Activated CD4-positive, alpha-beta memory T cell treated with anti-CD3 and anti-CD28 coated beads for 36 hours (primary cell): ENCODE data around the gene FAM228A. TPM values are rescaled to one million over a fixed set of nuclear protein-coding genes. Genes with fewer than 3 reads are reported as not detected.

Experiments used
- CTCF ChIA-PET: fragments of 350-600 bp; sonication (Branson Sonifier 250); formaldehyde crosslinking; loops from one replicate; lab custom pipeline; 2021; ENCODE audit warnings: antibody characterized with exemption, inconsistent platforms; lab: Charles Lee
- POLR2A ChIA-PET: fragments of 350-600 bp; sonication (Branson Sonifier 250); formaldehyde crosslinking; loops from one replicate; lab custom pipeline; 2021; ENCODE audit warnings: antibody characterized with exemption; lab: Charles Lee
- DNase-seq: peaks from one replicate; pipeline ENCODE4 v3.0.0-alpha.2; 2020
- H3K27ac Mint-ChIP-seq: one replicate; pipeline ENCODE4 v1.8.0; 2021; ENCODE audit warnings: mixed read lengths
- H3K27me3 Mint-ChIP-seq: one replicate; pipeline ENCODE4 v1.8.0; 2021; ENCODE audit warnings: mixed read lengths
- H3K36me3 Mint-ChIP-seq: one replicate; pipeline ENCODE4 v1.8.0; 2021; ENCODE audit warnings: mixed read lengths
- H3K4me1 Mint-ChIP-seq: one replicate; pipeline ENCODE4 v1.8.0; 2021; ENCODE audit warnings: low read depth, mixed read lengths
- H3K4me3 Mint-ChIP-seq: one replicate; pipeline ENCODE4 v1.8.0; 2021; ENCODE audit warnings: mild to moderate bottlenecking, mixed read lengths
- H3K9me3 Mint-ChIP-seq: one replicate; pipeline ENCODE4 v1.8.0; 2021; ENCODE audit warnings: mixed read lengths
- intact Hi-C: fragments of 100-400 bp; cut with micrococcal nuclease; formaldehyde crosslinking; loops from one replicate; pipeline ENCODE4 v1.15.1; 2023
- total RNA-seq, 2 experiments: library from RNA; stranded (reverse); gene quantifications; one replicate each; pipeline ENCODE4 v1.2.3, GENCODE V29; 2021

Gene FAM228A
- total RNA-seq, 2 experiments from 2014 or later: 0.12 to 0.17 TPM

DNA sequence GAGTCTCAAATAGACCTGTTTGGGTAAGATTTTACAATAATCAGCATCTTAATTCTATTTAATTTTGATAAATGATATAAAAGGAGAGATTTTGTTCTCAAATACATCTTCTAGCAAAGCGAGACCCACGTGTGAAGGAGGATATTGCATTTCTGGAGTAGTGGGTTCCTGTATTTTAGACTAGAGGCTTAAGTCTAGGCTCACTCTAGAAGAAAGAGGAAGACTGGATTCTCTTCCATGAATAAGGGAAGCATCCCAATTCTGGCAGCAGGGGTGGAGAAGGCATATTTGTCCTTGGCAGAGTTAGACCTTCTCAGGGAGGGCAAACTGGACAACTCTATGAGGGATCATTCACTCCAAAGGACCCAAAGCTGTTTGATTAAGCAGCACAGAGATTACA is 11.3 kb upstream of the FAM228A start:
- no peaks in the 10 kb centered on the region for H3K36me3 Mint-ChIP-seq
- no peak for DNase-seq
- no peaks in the 10 kb centered on the region for H3K4me1 Mint-ChIP-seq
- no peak overlapping the region for H3K4me3 Mint-ChIP-seq
- H3K9me3 Mint-ChIP-seq: peaks cover 3% of the 10 kb centered on the region
- intact Hi-C loops: loop anchor here (5.0 kb wide), 1 partner anchor 236 kb away; the partner anchor contains the start of gene ATAD2B
- no peak overlapping the region for H3K27ac Mint-ChIP-seq
- POLR2A ChIA-PET: no interaction called here
- H3K27me3 Mint-ChIP-seq: no peaks in the 10 kb centered on the region
- CTCF ChIA-PET: interaction anchor here (0.7 to 4.7 kb wide), 6 partner anchors 10 to 339 kb away, joined by 3 to 33 read pairs (median 4); partner anchors contain the start of gene TP53I3

DNA sequence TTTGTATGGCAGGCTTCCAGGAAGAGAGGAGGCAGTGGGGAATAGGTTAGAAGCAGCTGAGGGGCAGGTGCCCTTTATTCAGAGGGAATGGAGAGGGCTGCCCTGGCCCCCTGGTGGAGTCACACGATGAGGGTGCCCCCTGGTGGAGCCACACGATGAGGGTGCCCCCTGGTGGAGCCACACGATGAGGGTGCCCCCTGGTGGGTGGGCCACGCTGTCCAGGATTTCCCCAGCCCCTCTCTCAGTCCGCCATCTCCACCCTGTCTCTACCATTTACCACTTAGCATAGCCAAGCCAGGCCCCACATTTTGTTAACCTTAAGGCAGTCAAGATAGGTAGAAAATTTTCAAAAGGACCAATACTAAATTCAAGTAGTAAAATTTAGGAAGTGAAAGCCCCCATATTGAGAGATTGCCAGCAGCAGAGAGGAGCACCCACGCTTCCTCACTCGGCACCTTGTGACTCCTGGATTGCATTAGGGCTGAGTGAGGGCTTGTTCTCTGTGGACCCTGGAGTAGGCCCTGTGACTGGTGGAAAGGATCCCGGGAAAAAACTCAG is 10.4 kb upstream of the FAM228A start:
- H3K9me3 Mint-ChIP-seq: peaks cover 3% of the 10 kb centered on the region
- ChIA-PET POLR2A (no interaction called here), CTCF (interaction anchor here (0.7 to 4.7 kb wide), 5 partner anchors 9 to 340 kb away, joined by 3 to 33 read pairs (median 5); partner anchors contain the start of gene TP53I3)
- intact Hi-C loops: loop anchor here (1.0 to 5.0 kb wide), 2 partner anchors 237 to 340 kb away; partner anchors contain the start of gene ATAD2B
- no peak overlapping the region for H3K4me3 Mint-ChIP-seq
- H3K27me3 Mint-ChIP-seq: no peaks in the 10 kb centered on the region
- H3K4me1 Mint-ChIP-seq: no peaks in the 10 kb centered on the region
- no peaks in the 10 kb centered on the region for H3K36me3 Mint-ChIP-seq
- DNase-seq: peak; percentile 58
- H3K27ac Mint-ChIP-seq: no peak overlapping the region

DNA sequence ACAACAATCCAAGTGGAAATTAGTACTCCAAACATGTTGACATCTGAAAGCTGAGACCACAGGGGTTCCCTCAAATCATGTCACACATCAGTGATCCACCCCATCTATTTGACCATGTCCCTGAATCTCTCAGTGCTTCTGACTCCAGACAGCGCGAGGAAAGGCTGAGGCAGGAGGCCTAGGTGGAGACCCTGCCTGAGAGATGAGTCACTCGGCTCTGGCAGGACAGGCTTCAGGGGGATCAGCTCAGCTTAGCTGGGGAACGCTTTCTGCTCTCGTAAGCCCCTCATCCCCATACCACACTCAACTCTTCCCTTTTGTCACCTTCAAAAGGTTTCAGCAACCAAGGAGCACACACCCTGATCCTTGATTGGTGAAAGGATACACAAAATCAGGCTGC is 5.8 kb upstream of the FAM228A start:
- intact Hi-C loops: no loop called here
- Mint-ChIP-seq H3K9me3 (no peaks in the 10 kb centered on the region), H3K4me3 (no peak overlapping the region), H3K27ac (no peak overlapping the region), H3K4me1 (no peaks in the 10 kb centered on the region), H3K36me3 (no peaks in the 10 kb centered on the region), H3K27me3 (peaks cover 2% of the 10 kb centered on the region)
- ChIA-PET CTCF (interaction anchor here (1.0 kb wide), 1 partner anchor 345 kb away, joined by 3 read pairs; no protein-coding TSS in a partner anchor), POLR2A (interaction anchor here (0.6 kb wide), 1 partner anchor 203 kb away, joined by 5 read pairs; no protein-coding TSS in a partner anchor)
- DNase-seq: no peak

DNA sequence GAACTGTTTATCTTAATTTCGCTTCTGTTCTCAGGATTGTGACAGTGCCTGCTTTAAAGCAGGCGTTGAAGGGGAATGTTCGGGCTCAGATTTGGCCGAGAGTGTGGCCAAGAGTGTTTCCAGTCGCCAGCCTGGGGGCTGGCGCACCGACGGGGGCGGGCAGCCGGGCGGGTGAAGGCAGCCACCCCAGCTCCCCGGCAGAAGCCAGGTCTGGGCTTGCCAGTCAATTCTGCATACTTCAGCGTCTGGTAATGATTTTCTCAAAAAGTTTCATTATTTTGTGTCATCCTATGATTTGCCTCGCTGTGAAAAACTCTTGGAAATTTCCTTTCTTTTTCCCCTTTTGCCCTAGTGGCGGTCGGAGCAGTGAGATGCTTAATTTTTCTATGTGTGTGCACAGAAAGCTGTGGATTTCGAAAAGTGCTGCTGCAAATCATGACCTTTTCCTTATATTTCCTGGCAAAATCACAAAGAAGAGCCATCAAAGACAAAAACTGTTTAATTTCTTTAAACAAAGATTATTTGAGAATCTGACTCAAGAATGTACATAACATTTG is 856 bp downstream of the FAM228A start:
- Mint-ChIP-seq H3K27me3 (peaks cover 2% of the 10 kb centered on the region), H3K27ac (no peak overlapping the region), H3K9me3 (no peaks in the 10 kb centered on the region), H3K4me3 (no peak overlapping the region), H3K4me1 (no peaks in the 10 kb centered on the region), H3K36me3 (no peaks in the 10 kb centered on the region)
- DNase-seq: no peak
- intact Hi-C loops: no loop called here
- ChIA-PET POLR2A (no interaction called here), CTCF (interaction anchor here (0.7 kb wide), 1 partner anchor 548 kb away, joined by 3 read pairs; no protein-coding TSS in a partner anchor)

DNA sequence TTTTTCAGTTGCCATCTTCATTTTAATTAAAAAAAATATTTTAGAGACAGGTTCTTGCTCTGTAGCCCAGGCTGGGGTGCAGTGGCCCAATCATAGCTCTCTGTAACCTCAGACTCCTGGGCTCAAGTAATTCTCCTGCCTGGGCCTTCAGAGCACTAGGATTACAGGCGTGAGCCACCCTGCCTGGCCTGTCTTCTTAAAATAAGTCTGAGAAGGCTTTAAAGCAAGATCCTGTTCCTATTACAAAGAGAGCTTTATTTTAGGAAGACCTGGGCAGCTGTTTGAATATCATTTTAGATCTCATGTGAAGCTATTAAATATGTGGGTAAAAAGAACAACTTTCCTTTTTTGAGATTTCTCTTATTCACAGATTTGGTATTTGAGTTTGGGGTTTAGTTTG is 1.5 kb downstream of the FAM228A start:
- H3K4me1 Mint-ChIP-seq: no peaks in the 10 kb centered on the region
- no peak for DNase-seq
- ChIA-PET CTCF (interaction anchor here (0.6 to 0.8 kb wide), 3 partner anchors 92 to 976 kb away, joined by 3 read pairs; partner anchors contain the start of gene TP53I3), POLR2A (no interaction called here)
- H3K36me3 Mint-ChIP-seq: no peaks in the 10 kb centered on the region
- no peak overlapping the region for H3K27ac Mint-ChIP-seq
- intact Hi-C loops: no loop called here
- no peak overlapping the region for H3K4me3 Mint-ChIP-seq
- peaks cover 2% of the 10 kb centered on the region for H3K27me3 Mint-ChIP-seq
- no peaks in the 10 kb centered on the region for H3K9me3 Mint-ChIP-seq

DNA sequence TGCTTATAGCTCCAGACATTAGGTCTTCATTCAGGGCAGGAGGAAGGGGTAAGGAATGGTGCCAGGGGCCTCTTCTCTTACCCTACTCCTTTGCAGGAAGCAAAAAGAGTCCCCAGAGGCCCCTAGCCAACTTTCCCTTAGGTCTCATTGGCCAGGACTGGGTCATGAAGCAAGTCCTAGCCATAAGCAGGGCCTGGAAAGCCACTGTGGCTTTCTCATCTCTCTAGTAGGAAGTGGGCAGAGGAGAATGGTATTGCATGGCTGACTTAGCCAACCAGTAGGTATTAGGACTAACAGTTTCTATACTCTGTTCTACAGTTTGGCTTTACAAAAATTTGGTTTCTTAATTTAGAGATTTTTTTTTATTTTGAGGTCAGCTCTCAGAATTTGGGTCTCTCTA is 4.8 kb downstream of the FAM228A start:
- Mint-ChIP-seq H3K9me3 (no peaks in the 10 kb centered on the region), H3K4me1 (no peaks in the 10 kb centered on the region), H3K4me3 (no peak overlapping the region), H3K36me3 (no peaks in the 10 kb centered on the region), H3K27ac (no peak overlapping the region), H3K27me3 (no peaks in the 10 kb centered on the region)
- POLR2A ChIA-PET: interaction anchor here (0.5 kb wide), 1 partner anchor 168 kb away, joined by 3 read pairs; no protein-coding TSS in a partner anchor
- intact Hi-C loops: no loop called here
- CTCF ChIA-PET: no interaction called here
- no peak for DNase-seq

DNA sequence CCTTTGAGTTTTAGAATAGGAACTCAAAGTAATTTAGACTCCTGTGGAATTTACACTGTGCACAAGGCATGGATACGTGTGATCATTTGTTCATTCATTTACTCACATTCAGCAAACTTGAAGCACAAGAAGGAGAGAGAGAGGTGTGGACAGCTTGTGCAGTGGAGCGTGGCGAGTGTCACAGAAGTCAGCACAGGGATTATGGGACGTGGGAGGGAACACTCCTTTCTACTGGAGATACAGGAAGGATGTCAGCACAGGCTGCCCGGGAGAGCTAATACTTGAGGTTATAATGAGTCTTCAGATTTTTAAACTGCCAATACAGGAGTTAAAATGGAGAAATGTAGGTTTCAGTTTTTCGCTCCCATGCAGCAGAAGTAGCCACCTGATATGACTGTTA is 7.0 kb downstream of the FAM228A start:
- no peak for DNase-seq
- POLR2A ChIA-PET: no interaction called here
- Mint-ChIP-seq H3K4me3 (no peak overlapping the region), H3K27ac (no peak overlapping the region), H3K9me3 (no peaks in the 10 kb centered on the region), H3K4me1 (no peaks in the 10 kb centered on the region), H3K27me3 (no peaks in the 10 kb centered on the region), H3K36me3 (no peaks in the 10 kb centered on the region)
- CTCF ChIA-PET: interaction anchor here (1.2 to 1.6 kb wide), 2 partner anchors 98 to 357 kb away, joined by 3 read pairs; partner anchors contain the start of gene TP53I3
- intact Hi-C loops: no loop called here

DNA sequence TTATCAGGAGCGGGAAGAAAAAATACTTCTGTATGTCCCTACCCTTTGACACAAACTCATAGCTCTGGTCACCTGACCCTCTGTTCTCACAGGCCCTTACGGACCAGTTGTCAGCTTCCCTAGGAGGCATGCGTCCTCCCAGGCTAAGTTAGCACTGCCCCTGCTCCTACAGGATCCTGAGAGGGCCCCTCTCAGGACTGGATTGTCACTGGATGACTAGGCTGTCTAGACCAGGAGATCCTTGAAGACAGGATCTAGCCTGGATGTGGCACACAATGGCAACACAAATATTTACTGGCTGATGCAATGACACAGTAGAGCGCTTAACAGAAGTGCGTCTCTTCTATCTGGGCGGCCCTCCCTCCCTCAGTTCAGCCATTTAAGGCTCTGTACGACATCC is 7.7 kb downstream of the FAM228A start:
- Mint-ChIP-seq H3K27me3 (no peaks in the 10 kb centered on the region), H3K4me1 (no peaks in the 10 kb centered on the region), H3K4me3 (no peak overlapping the region), H3K9me3 (no peaks in the 10 kb centered on the region), H3K36me3 (no peaks in the 10 kb centered on the region), H3K27ac (no peak overlapping the region)
- intact Hi-C loops: no loop called here
- CTCF ChIA-PET: no interaction called here
- POLR2A ChIA-PET: no interaction called here
- DNase-seq: no peak

DNA sequence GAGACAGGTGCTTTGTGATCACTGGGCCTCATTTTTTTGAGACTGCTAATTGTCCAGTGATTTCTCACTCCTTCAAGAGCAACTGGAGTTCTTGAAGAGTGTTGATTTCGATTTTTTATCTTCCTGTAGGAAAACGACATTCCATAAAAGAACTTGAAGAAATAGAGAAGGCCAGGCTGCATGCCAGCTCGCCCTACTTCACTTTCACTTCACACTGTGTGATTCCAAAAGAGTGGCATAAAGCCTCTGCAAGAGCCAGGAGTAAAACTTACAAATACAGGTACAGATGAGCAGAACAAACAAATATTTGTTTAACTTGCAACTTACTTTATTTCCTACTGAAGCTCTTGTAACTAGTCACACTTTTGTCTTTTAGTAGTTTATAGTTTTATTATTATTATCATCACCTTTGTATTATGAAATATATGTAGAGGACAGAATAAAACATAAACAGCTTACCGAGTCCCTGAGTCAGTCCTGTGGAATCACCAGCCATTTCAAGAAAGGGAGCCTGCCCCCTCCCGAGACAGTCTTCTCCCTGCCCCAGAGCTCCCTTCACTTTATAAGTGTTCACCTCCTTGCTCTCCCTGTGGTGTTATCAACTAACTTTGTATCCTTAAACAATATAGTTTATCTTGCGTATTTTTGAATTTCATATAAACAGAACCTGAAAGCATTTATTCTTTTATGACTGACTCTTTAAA is 8.7 kb downstream of the FAM228A start:
- no peak for DNase-seq
- Mint-ChIP-seq H3K4me1 (no peaks in the 10 kb centered on the region), H3K9me3 (no peaks in the 10 kb centered on the region), H3K27me3 (no peaks in the 10 kb centered on the region), H3K4me3 (no peak overlapping the region), H3K36me3 (no peaks in the 10 kb centered on the region), H3K27ac (no peak overlapping the region)
- CTCF ChIA-PET: no interaction called here
- intact Hi-C loops: no loop called here
- POLR2A ChIA-PET: no interaction called here

DNA sequence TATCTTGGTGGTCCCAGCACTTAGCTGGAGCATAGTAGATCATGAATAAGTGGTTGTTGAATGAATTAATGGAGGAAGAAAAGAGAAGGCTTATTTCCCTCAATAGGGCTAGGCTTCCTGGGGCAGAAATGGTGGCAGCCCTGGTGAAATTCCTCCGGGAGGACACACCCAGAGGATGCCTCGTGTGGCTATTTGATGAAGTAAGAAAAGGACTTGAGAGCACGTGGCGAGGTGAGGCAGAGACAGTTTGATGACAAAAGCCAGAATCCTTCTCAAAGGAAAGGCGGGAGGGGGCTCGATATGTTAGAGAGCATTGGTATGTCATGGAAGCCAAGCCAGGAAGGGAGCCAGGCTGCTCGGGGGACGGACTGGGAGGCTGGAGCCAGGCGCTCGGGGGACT is 14.7 kb downstream of the FAM228A start:
- Mint-ChIP-seq H3K9me3 (peaks cover 5% of the 10 kb centered on the region), H3K4me3 (no peak overlapping the region), H3K27me3 (no peaks in the 10 kb centered on the region), H3K27ac (no peak overlapping the region), H3K36me3 (no peaks in the 10 kb centered on the region), H3K4me1 (no peaks in the 10 kb centered on the region)
- POLR2A ChIA-PET: no interaction called here
- intact Hi-C loops: no loop called here
- DNase-seq: no peak
- CTCF ChIA-PET: no interaction called here

DNA sequence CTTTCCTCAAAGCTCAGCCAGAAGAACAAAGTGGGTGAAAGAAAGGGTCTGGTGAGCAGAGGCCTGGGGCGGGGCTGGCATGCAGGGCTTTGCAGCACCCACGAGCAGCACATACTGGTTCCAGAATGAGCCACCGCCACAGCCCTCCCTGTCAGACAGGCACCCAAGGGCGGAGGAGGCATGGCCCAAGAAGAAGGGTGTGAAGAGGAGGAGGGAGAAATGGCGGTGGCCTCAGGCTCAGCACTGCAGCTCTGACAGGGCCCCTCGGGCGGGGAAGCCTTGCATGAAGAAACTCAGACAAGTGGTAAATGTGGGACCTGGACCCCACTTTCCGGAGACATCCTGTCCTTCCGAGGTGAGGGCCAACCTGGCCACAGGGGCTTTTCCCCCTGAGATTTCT is 15.7 kb downstream of the FAM228A start:
- Mint-ChIP-seq H3K27ac (no peak overlapping the region), H3K4me3 (no peak overlapping the region), H3K4me1 (no peaks in the 10 kb centered on the region), H3K9me3 (peaks cover 11% of the 10 kb centered on the region), H3K36me3 (no peaks in the 10 kb centered on the region), H3K27me3 (no peaks in the 10 kb centered on the region)
- ChIA-PET POLR2A (no interaction called here), CTCF (no interaction called here)
- no peak for DNase-seq
- intact Hi-C loops: no loop called here

DNA sequence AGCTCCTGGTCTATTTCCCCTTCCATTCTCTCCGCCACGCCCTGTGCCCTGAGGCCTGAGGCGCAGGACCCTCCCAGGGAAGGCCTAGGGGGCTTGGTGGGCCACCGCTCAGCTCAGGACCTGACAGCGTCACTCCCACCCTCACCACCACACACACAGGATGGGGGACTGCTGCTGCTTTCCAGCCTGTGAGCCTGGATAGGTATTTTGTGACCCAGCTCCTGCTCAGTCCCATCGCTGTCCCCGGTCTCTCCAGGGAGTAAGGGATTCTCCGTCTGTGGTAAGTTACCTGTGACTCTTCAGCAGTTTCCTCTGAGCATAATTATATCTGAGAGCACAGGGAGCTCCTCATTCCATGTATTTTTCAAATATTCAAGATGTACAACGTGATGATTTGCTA is 16.3 kb downstream of the FAM228A start:
- Mint-ChIP-seq H3K4me3 (no peak overlapping the region), H3K9me3 (peaks cover 12% of the 10 kb centered on the region), H3K4me1 (no peaks in the 10 kb centered on the region), H3K27ac (no peak overlapping the region), H3K27me3 (no peaks in the 10 kb centered on the region), H3K36me3 (no peaks in the 10 kb centered on the region)
- intact Hi-C loops: no loop called here
- no peak for DNase-seq
- ChIA-PET POLR2A (no interaction called here), CTCF (no interaction called here)
